Endodermal cell (in vitro differentiated cells): ENCODE data around the gene HIP1R. TPM values are rescaled to one million over a fixed set of nuclear protein-coding genes. Genes with fewer than 3 reads are reported as not detected.

ENCODE experiments used
- DNase-seq: peaks from one replicate; pipeline ENCODE4 v3.0.0-alpha.2; 2017
- H3K27ac ChIP-seq: 2 replicates; pipeline ENCODE4 v1.5.1; 2013; ENCODE audit warnings: mild to moderate bottlenecking, low read depth, low read length, moderate library complexity
- H3K27me3 ChIP-seq: 2 replicates; pipeline ENCODE4 v1.6.1; 2013; ENCODE audit warnings: mild to moderate bottlenecking, low read length, moderate library complexity; ENCODE audit not compliant: insufficient read depth, control insufficient read depth, poor library complexity, severe bottlenecking
- H3K36me3 ChIP-seq: 2 replicates; pipeline ENCODE4 v1.7.0; 2013; ENCODE audit warnings: mild to moderate bottlenecking, low read length, moderate library complexity; ENCODE audit not compliant: control insufficient read depth, insufficient read depth
- H3K4me1 ChIP-seq: one replicate; pipeline ENCODE4 v1.7.0; 2013; ENCODE audit warnings: low read length; ENCODE audit not compliant: control insufficient read depth, insufficient read depth
- H3K4me3 ChIP-seq: 2 replicates; pipeline ENCODE4 v1.5.1; 2013; ENCODE audit warnings: mild to moderate bottlenecking, low read length, moderate library complexity
- H3K9ac ChIP-seq: 2 replicates; pipeline ENCODE4 v1.6.1; 2013; ENCODE audit warnings: mild to moderate bottlenecking, low read length, moderate library complexity; ENCODE audit not compliant: poor library complexity, severe bottlenecking; ENCODE audit errors: extremely low read depth
- H3K9me3 ChIP-seq: 2 replicates; pipeline ENCODE4 v1.6.1; 2013; ENCODE audit warnings: mild to moderate bottlenecking, low read length, moderate library complexity; ENCODE audit not compliant: control insufficient read depth
- H3K27ac Mint-ChIP-seq: 2 replicates; pipeline ENCODE4 v1.8.0; 2020; ENCODE audit warnings: mixed read lengths
- H3K27me3 Mint-ChIP-seq: 2 replicates; pipeline ENCODE4 v1.8.0; 2021; ENCODE audit warnings: mild to moderate bottlenecking, mixed read lengths; ENCODE audit not compliant: insufficient read depth
- H3K36me3 Mint-ChIP-seq: 2 replicates; pipeline ENCODE4 v1.8.0; 2020; ENCODE audit warnings: low read depth, mixed read lengths
- H3K4me1 Mint-ChIP-seq: 2 replicates; pipeline ENCODE4 v1.8.0; 2020; ENCODE audit warnings: mixed read lengths
- H3K4me3 Mint-ChIP-seq: 2 replicates; pipeline ENCODE4 v1.8.0; 2020; ENCODE audit warnings: mild to moderate bottlenecking, moderate library complexity, mixed read lengths
- H3K9me3 Mint-ChIP-seq: 2 replicates; pipeline ENCODE4 v1.8.0; 2020; ENCODE audit warnings: mild to moderate bottlenecking, mixed read lengths
- CTCF ChIP-seq: fragments of 200-600 bp; sonication (generic); conservative IDR thresholded peaks from 2 replicates; pipeline ENCODE4 v1.5.0; 2021; ENCODE audit warnings: antibody characterized with exemption, mild to moderate bottlenecking
- WGBS, 2 experiments: methylation state at CpG; one replicate each; pipeline versions ENCODE4 v1.1.5 to v1.1.7; 2013; ENCODE audit warnings: missing lambda C conversion rate in 2 of 2, mixed read lengths in 1 of 2; ENCODE audit not compliant: insufficient coverage in 1 of 2, insufficient read length in 1 of 2; 5-methylcytosine and 5-hydroxymethylcytosine counted together
- total RNA-seq, 2 donors: library from RNA; stranded (reverse); fragmentation: NEBNext Ultra II Directional in 1 of 2; extraction: Animal tissue kit (Norgen Biotek cat#: 25700) in 1 of 2; gene quantifications; 2 replicates in 1 of 2; 3 replicates in 1 of 2; pipeline ENCODE4 v1.2.1, GENCODE V29; 2021

Gene HIP1R
- total RNA-seq, 2 donors from 2014 or later, result 24.5 to 24.9 TPM

- 93 to 95% methylated on average over 27 to 40 of the region's 40 CpGs for WGBS, 2 experiments
- no peaks in the 10 kb centered on the region for H3K4me1 ChIP-seq
- H3K4me3 ChIP-seq, result no peak overlapping the region
- H3K9me3 Mint-ChIP-seq, result no peaks in the 10 kb centered on the region
- H3K9me3 ChIP-seq, result no peaks in the 10 kb centered on the region
- H3K4me3 Mint-ChIP-seq, result no peak overlapping the region
- no peaks in the 10 kb centered on the region for H3K27me3 ChIP-seq
- DNase-seq, result peak; percentile 47
- no peaks in the 10 kb centered on the region for H3K4me1 Mint-ChIP-seq
- H3K27me3 Mint-ChIP-seq, result no peaks in the 10 kb centered on the region
- TF ChIP-seq CTCF, result no peak
- H3K27ac Mint-ChIP-seq, result no peak overlapping the region
- no peak overlapping the region for H3K27ac ChIP-seq
- H3K36me3 ChIP-seq, result peaks cover 5% of the 10 kb centered on the region
- H3K36me3 Mint-ChIP-seq, result no peaks in the 10 kb centered on the region
- no peak overlapping the region for H3K9ac ChIP-seq
These were observed 20.9 kb downstream of the HIP1R start for GRCh38 chr12:122855928-122856831.

GRCh38 chr12:122856999-122857671, 21.9 kb downstream of the HIP1R start:
- Mint-ChIP-seq H3K9me3 (no peaks in the 10 kb centered on the region), H3K27ac (no peak overlapping the region), H3K4me3 (no peak overlapping the region), H3K36me3 (peaks cover 1% of the 10 kb centered on the region), H3K27me3 (no peaks in the 10 kb centered on the region), H3K4me1 (no peaks in the 10 kb centered on the region)
- Histone ChIP-seq H3K9ac (no peak overlapping the region), H3K9me3 (no peaks in the 10 kb centered on the region), H3K27me3 (no peaks in the 10 kb centered on the region), H3K36me3 (peaks cover 5% of the 10 kb centered on the region), H3K27ac (no peak overlapping the region), H3K4me3 (no peak overlapping the region), H3K4me1 (no peaks in the 10 kb centered on the region)
- WGBS, 2 experiments, result 93 to 95% methylated on average over 13 to 24 of the region's 24 CpGs
- DNase-seq, result peak; percentile 46
- TF ChIP-seq CTCF, result no peak

DNA sequence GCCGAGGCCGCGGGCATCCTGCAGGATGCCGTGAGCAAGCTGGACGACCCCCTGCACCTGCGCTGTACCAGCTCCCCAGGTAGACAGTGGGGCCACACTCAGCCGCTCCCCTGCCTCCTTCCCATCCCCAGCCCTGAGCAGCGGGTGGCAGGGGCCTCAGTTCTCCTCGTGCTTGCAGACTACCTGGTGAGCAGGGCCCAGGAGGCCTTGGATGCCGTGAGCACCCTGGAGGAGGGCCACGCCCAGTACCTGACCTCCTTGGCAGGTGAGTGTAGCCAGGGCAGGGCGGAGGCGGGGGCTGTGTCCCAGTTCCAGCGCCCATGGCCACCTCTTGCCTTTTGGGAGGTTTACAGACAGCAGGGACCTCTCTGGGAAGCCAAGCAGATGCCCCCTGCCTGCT, 22.9 kb downstream of the HIP1R start:
- DNase-seq, result peak; percentile 46
- H3K9me3 ChIP-seq, result no peaks in the 10 kb centered on the region
- H3K36me3 Mint-ChIP-seq, result peaks cover 1% of the 10 kb centered on the region
- H3K27me3 ChIP-seq, result no peaks in the 10 kb centered on the region
- no peak overlapping the region for H3K27ac ChIP-seq
- peaks cover 5% of the 10 kb centered on the region for H3K36me3 ChIP-seq
- H3K9ac ChIP-seq, result no peak overlapping the region
- H3K27me3 Mint-ChIP-seq, result no peaks in the 10 kb centered on the region
- H3K4me1 Mint-ChIP-seq, result no peaks in the 10 kb centered on the region
- no peak overlapping the region for H3K4me3 Mint-ChIP-seq
- 91 to 96% methylated on average over 12 to 14 of the region's 14 CpGs for WGBS, 2 experiments
- no peaks in the 10 kb centered on the region for H3K9me3 Mint-ChIP-seq
- H3K27ac Mint-ChIP-seq, result no peak overlapping the region
- H3K4me3 ChIP-seq, result no peak overlapping the region
- no peak for TF ChIP-seq CTCF
- no peaks in the 10 kb centered on the region for H3K4me1 ChIP-seq
